GM21619 (cell line): ENCODE measurements around the gene SRSF3.
"Not testable (repeated sequence)": the region's sequence is repeated elsewhere in the genome, so short reads cannot be mapped to it uniquely, and the experiment has no call there.

Experiments
- ATAC-seq: cut with Tn5 transposase; IDR thresholded peaks from one replicate; pipeline ENCODE4 v1.9.1; 2021; ENCODE audit not compliant: unreplicated experiment

Gene SRSF3

GRCh38 chr6:36594029-36594815 lies at the start of gene SRSF3:
TSS of gene SRSF3 (plus strand) at chr6:36594362. CDS start at chr6:36596763, 2,401 bp downstream.
- peak; percentile 77 for ATAC-seq

GRCh38 chr6:36545767-36546307 lies 48.3 kb upstream of the SRSF3 start:
- ATAC-seq: no peak

- ATAC-seq: no peak
Measured at GRCh38 chr6:36546308-36546919, 47.7 kb upstream of the SRSF3 start.

- ATAC-seq: peak; percentile 62
Measured at GRCh38 chr6:36546920-36547645, 47.1 kb upstream of the SRSF3 start, which contains the start of gene STK38. TSS of gene STK38 (minus strand) at chr6:36547479. CDS start at chr6:36540202, 7,277 bp downstream.

GRCh38 chr6:36547646-36548400 lies 46.3 kb upstream of the SRSF3 start:
- ATAC-seq: no peak

GRCh38 chr6:36548401-36548743 lies 45.8 kb upstream of the SRSF3 start:
- no peak for ATAC-seq

- no peak for ATAC-seq
Measured at GRCh38 chr6:36550473-36551000, 43.6 kb upstream of the SRSF3 start.

- no peak for ATAC-seq
Measured at GRCh38 chr6:36555750-36556252, 38.4 kb upstream of the SRSF3 start.

GRCh38 chr6:36556281-36556680 lies 37.9 kb upstream of the SRSF3 start:
- ATAC-seq: no peak

- ATAC-seq: no peak
Measured at GRCh38 chr6:36559011-36559793, 35.0 kb upstream of the SRSF3 start.

GRCh38 chr6:36560822-36561221 lies 33.3 kb upstream of the SRSF3 start:
- ATAC-seq: no peak

GRCh38 chr6:36563237-36563927 lies 30.8 kb upstream of the SRSF3 start:
- no peak for ATAC-seq

GRCh38 chr6:36563928-36564284 lies 30.3 kb upstream of the SRSF3 start:
- ATAC-seq: no peak

- no peak for ATAC-seq
Measured at GRCh38 chr6:36566418-36566905, 27.7 kb upstream of the SRSF3 start.

GRCh38 chr6:36570264-36570663 lies 23.9 kb upstream of the SRSF3 start:
- ATAC-seq: no peak

GRCh38 chr6:36571122-36572043 lies 22.8 kb upstream of the SRSF3 start:
- no peak for ATAC-seq

GRCh38 chr6:36572353-36573311 lies 21.5 kb upstream of the SRSF3 start:
- ATAC-seq: not testable (repeated sequence)
